Measurements from ENCODE around the gene CDK2.
A peak's percentile ranks its signal among the peaks of the same experiment; 100 is the strongest.
"Not testable (repeated sequence)": the region's sequence is repeated elsewhere in the genome, so short reads cannot be mapped to it uniquely, and the experiment has no call there.

Gene CDK2

DNA sequence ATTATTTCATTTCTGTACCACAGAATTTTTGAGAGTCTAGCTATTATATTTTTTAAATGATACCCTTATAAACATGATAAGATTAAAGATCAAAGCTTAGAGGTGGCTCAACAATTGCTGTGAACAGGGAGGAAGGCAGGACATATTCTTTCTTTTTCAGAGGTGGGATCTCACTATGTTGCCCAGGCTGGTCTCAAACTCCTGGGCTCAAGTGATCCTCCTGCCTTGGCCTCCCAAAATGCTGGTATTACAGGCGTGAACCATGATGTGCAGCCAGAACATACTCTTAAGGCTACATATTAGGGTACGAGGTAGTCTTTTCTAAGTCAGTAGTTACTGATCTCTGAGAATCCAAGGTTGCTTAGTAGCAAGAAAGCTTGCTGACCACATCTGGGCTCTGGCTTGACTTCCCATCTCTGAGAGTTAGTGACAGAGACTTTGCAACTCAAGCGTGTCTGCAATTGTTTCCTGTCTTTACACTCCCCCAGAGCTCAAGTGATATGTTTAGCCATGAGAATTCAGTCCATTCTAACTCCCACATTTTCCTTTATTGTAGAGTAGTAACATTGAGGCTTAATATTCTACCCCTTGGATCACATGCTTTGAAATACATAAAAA, 15.8 kb downstream of the CDK2 start:
- DNase-seq: no peak

DNA sequence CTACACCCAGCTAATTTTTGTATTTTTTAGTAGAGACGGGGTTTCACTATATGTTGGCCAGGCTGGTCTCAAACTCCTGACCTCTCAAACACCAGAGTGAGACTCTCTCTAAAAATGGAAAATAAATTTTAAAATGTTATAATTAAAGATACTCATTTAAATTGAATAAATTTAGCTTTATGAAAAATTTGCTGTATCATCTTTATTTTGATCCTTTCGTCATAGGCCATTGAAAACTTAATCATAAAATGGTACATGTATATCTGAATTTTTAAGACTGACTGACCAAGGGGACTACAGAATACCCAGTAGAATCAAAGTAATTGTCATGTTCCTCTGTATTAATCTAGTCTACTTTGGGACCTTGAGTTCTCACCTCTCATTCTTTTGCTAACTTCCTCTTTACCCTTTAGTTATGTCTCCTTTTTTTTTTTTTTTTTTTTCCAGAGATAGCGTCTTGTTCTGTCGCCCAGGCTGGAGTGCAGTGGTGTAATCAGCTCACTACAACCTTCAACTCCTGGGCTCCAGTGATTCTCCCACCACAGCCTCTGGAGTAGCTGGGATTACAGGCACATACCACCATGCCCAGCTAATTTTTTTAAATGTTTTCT, 16.7 kb downstream of the CDK2 start:
- DNase-seq: no peak

DNA sequence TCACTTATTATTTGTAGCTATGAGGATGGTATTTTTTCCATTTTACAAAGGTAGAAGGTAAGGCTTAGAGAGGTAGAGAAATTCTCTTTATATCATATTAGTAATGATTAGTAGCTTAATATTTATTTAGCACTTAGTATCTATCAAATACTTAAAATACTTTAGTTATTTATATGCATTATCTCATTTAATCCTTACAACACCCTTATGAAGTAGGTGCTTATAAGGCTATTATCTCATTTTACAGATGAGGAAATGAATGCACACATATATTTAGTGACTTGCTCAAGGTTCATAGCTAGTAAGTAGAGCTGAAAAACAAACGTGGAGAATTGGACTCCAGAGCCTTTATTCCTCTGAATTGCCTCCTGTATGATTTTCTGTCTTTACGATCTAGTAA, 18.2 kb downstream of the CDK2 start:
- no peak for DNase-seq

DNA sequence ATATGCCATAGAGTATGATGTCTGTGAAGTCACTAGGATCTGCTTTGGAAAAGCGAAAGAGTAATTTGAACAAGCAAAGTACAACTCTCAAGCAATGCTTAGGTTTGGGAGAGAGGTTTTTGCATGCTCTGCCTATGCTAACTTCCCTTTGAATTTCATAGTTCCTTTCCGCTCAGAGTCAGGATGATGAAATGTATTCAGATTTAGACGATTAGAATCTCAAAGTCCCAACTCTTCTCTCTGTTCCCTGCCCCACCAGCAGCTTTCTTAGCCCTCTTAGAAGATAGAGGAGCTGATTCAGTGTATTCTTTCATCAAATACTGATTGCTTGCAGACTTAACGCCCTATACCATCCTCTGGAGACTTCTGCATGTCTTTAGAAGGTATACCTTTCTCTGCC, 18.7 kb downstream of the CDK2 start:
- DNase-seq: no peak

DNA sequence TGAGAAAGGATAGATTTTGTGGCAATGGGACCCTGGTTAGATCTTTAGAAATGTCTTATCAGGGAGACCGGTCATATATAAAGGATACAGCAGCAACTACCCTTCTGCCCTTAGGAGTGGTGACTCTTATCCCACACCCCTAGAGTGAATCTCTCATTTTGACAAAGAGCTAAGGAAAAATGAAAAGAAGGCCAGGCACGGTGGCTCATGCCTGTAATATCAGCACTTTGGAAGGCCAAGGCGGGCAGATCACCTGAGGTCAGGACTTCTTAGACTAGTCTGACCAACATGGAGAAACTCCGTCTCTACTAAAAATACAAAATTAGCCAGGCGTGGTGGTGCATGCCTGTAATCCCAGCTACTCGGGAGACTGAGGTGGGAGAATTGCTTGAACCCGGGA, 19.3 kb downstream of the CDK2 start:
- DNase-seq: not testable (repeated sequence)

DNA sequence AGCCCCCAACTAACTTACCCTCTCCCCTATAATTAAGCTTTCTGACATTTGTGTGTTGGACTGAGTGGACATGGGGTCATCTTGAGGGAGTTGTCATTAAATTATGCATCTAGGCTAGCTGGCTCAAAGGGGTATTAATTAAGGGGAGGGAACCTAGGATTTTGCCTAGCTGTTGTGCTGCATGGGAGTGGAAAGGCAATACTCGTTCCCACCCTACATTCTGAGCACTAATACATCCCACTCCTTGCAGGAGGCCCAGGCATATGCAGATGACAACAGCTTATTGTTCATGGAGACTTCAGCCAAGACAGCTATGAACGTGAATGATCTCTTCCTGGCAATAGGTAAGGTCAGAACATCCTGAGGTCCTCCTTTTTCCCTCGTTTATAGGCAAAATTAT, 24.5 kb downstream of the CDK2 start:
- DNase-seq: no peak

DNA sequence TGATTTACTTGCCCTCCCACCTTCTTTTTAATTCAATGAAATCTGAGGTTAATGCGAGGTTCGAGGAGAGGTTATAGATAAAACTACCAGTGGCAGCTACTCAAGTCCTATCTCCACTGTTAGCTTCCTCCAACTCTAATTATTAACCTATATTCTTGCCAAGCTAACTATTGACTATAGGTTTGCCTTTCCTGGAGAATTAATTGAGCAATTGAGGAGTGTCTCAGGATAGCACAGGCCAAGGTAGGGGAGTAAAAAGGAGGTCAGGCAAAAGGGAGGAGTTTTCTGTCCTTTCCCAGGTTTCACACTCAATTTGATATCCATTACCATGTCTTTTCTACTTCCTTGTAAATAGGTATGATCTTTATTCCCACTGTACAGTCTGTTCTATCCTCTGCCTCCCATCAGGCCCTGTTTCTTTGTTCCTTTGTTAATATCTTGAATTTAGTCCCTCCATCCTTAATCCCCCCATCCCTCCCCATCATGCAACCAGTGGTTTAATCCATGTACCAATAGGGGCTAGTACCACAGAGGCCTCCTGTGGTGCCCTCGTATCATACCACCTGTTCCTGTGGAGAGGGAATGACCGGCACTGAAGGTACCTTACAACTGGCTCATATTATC, 26.7 kb downstream of the CDK2 start:
- DNase-seq: no peak

DNA sequence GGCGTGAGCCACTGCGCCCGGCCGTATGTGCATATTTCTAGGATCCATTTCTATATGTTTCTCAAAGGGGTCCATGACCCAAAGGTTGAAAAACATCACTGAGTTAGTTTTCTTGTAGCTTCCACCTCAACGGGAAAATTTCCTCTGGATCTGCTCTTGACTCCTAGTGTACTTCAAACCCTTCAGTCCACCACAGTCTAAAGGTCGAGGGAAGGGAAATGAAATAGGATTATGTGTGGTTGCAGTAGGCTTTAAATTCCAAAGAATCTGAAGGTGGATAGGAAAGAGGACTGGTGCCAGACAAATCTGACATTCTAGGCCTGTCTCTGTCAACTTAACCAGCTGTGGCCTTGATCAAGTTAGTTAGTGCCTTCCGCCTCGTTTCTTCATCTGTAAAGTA, 28.7 kb downstream of the CDK2 start:
- DNase-seq: no peak

DNA sequence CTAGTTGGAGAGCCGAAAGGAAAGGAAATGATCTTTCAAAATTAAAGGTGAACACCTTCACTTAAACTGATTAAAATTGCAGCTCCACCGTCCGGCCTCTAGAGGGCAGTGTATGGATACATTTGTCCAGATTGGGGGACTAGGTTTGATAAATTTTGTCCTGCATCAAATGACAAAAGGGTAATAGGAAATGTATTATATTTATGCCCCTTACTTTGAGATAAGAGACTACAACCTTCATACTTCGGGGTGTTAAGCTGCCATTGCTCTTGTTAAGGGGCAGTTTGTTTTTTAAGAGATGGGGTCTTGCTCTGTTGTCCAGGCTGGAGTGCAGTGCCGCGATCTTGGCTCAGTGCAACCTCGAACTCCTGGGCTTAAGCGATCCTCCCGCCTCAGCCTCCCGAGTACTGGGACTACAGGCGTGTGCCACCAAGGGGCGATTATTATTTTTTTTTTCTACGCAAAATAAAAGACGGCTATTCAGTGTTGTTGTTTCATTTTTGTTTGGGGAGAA, 29.6 kb downstream of the CDK2 start:
- DNase-seq: peak; percentile 82

DNA sequence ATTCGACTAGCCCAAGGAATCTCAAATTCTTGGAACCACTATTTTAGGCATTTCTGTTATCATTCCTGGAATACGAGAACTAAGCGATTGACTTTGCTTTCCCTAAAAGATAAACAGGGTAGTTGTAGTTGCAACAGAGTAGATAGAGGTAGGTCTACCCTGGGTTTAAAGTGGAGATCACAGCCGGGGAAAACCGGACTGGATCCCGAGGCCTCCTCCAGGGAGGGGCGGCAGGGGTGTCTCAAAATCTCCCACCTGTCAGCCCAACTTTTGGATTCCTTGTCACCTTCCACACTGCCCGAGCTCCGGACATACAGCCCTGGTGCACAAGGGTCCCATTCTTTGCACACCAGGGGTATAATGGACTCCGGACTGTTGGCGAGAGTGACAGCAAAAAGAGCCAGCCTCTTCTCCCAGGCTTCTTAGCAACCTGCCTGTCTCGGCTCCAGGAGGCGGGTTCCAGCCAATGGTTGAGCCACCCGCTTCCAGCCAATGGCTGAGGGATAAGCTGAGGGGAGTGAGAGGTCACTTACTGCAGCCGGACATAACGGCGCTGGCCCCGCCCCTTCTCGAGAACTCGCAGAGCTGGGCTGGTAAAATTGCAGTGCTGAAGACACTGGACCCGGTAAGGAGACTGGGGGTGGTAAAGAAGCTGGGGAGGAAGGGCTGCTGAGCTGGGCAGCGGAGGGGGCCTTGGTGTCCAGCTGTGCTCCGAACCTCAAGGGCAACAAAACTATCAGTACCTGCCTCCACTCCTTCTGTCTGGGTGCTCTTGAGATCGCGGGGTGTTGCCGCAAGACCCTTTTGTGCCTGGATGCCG, 30.3 kb downstream of the CDK2 start, which contains the start of gene SUOX:
Gene SUOX, plus strand, starts transcription at position 562 of the 820 bp plus-strand sequence. CDS start 4,946 bp downstream, outside the sequence.
- peak; percentile 36 for DNase-seq

DNA sequence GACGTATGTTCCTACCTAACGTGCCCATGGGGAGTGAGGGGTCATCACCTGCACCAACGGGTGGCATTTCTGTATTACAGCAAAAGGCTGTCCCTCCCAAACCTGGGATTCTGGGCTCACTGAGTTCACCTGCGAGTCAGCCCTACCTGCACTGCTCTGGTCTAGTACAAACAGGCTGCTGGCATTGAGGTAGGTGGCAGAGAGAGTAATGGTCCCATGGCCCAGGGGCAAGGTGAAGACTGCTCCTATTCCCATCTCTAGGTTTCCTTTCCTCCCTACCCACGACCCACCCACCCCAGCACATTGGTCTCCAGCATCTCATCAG, 30.9 kb downstream of the CDK2 start:
- DNase-seq: no peak

DNA sequence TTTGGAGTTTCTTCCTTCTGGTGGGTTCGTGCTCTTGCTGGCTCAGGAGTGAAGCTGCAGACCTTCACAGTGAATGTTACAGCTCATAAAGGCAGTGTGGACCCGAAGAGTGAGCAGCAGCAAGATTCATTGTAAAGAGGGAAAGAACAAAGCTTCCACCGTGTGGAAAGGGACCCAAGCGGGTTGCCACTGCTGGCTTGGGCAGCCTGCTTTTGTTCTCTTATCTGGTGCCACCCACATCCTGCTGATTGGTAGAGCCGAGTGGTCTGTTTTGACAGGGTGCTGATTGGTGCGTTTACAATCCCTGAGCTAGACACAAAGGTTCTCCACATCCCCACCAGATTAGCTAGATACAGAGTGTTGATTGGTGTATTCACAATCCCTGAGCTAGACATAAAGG, 32.9 kb downstream of the CDK2 start:
- DNase-seq: peak; percentile 16

DNA sequence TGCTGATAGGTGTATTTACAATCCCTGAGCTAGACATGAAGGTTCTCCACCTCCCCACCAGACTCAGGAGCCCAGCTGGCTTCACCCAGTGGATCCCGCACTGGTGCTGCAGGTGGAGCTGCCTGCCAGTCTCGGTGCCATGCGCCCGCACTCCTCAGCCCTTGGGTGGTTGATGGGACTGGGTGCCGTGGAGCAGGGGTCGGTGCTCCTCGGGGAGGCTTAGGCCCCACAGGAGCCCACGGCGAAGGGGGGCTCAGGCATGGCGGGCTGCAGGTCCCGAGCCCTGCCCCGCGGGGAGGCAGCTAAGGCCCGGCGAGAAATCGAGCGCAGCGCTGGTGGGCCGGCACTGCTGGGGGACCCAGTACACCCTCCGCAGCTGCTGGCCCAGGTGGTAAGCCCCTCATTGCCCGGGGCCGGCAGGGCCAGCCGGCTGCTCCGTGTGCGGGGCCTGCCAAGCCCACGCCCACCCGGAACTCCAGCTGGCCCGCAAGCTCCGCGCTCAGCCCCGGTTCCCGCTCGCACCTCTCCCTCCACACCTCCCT, 33.4 kb downstream of the CDK2 start:
- DNase-seq: not testable (repeated sequence)

DNA sequence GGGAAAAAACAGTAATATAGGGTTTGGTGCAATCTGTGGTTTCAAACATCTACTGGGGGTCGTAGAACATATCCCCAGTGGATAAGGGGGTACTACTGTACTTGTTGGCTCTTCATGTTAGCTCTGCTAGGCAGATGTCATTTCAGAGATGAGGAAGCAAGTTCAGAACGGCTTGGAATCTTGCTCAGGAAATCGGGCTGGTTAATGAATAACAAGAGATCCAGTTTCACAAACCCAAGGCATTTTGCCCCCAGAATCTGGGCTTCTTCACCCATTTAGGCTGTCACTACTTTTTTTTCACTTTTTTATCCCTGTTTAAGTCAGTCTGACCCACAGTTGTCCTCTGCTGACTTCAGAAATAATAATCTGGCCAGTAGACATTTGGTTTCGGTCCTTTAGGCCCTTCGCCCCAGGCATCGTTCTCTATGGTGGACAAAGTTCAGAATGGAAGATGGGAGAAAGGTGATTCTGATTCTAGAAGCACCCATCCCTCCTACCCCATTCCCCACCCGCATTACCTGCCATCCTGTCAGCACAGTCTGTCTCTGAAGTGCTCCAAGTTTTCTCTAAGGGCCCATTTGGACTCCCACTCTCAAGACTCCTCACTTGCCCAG, 35.0 kb downstream of the CDK2 start:
- DNase-seq: no peak

DNA sequence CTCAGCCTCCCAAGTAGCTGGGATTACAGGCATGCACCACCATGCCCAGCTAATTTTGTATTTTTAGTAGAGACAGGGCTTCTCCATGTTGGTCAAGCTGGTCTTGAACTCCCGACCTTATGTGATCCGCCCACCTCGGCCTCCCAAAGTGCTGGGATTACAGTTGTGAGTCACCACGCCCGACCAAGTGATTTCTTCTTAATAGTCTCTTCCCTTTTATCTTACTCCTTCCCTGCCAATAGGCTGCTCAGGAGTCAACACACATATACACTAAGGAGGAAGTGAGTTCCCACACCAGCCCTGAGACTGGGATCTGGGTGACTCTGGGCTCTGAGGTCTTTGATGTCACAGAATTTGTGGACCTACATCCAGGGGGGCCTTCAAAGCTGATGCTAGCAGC, 36.7 kb downstream of the CDK2 start:
- not testable (repeated sequence) for DNase-seq

DNA sequence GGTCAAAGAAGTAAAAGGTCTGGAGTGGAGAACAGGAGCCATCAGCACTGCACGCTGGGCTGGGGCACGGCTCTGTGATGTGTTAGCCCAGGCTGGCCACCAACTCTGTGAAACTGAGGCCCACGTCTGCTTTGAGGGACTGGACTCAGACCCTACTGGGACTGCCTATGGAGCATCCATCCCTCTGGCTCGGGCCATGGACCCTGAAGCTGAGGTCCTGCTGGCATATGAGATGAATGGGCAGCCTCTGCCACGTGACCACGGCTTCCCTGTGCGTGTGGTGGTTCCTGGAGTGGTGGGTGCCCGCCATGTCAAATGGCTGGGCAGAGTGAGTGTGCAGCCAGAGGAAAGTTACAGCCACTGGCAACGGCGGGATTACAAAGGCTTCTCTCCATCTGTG, 37.6 kb downstream of the CDK2 start:
- no peak for DNase-seq

DNA sequence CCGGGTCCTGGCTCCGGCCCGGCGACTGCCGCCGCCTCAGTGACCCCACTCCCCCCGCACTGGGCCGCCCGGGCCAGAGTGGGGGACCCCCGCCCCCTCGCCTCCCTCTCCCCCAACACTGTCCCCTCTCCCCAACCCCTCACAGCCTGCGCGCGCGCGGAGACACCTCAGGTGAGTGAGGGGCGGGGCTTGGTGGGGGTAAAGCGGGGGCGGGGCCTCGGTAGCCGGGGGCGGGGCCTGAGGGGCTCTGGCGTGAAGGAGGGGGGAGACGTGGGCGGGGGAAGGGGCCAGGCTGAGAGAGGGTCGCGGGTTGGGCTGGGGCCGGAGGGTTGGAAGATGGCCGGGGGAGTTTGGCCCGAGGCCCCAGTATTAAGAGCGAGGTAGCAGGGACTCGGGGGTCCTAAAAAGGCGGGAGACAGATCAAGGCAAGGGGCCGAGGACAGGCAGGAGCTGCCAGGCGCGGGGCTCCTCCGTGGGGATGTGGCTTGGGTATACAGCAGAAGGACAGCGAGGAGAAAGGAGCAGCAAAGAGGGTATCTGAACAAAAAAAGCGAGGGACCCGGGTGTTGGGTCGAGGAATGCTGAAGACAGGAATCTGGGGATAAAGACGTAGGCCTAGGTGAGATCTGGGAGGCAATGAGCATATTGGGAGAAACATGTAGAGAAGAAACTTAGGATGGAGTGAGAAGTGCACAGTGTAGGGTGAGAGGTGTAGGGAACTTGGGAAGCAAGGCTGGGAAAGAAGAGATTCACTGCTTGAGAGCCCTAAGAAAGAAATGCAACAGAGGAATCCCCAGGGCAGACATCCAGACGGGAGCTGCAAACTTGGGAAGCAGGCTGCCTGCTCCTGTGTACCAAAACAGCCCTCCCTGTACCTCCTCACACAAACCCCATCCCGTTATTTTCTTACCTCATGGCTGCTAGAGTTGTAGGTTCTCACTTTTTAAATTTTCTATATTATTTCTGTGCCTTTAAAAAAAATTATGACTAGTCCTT, 41.2 kb downstream of the CDK2 start:
- peak; percentile 74 for DNase-seq

DNA sequence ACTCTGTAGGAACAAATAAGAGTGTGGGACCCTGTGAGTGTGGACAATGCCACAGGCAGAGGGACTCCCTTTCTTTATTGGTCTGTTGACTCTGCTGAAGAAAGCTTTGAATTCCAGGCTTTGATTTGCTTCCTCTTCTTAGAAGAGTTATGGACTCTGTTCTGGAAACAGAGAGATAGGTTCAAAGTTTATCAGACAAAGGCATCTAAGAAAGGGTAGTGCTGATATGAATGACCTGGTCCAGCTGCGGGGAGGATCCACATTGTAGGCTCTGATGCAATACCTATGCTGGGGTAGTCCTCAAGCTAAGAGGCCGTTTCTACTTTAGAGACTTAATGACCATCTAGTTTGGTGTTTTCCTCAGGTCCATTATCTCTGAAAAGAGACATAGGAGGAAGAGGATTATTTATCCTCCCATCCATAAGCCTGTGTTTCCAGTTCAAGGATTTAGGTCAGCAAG, 43.5 kb downstream of the CDK2 start:
- no peak for DNase-seq

DNA sequence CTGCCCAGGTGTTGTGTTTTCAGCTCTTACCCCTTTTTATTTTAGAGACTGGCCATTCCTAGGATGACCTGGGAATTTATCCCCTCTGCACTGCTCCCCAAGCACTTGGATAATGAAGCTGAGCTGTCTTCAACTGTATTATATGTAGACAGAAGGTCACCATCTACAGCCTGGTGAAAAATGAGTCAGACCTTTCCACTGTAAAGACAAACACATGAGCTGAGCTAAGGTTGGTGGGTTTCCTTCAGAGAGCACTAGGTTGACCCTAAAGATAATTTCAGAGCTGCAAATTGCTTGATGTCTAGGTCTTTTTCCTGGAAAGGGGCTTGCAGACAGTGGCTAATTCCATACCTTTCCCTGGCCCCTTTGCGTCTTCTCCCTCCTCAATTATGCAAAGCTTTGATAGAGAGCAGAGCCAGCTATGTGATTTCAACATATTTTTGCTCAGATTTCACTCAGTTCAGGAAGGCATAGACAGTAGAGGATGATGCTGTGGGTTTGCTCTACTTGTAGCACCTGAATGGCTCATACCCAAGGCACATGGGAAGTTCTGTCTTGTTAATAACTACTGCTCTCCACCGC, 45.0 kb downstream of the CDK2 start:
- no peak for DNase-seq

DNA sequence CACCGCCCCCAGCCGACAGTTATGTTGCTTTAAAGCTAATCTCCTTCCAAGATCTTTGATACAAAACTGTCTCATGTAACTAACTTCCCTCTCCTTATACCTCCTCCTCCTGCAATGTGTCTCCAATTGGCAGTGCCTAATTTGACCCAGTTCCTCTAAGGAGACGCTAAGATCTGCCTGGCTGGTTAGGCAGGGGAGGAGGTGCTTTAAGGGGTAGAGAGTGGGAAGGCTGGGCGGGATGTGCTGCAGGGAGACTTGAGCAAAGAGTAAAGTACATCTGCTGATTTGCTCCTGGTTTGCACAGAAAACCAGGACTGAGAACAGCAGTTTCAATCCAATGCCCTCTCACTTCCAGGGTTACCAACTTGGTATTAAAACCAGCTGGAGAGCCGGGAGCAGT, 46.9 kb downstream of the CDK2 start:
- DNase-seq: no peak

DNA sequence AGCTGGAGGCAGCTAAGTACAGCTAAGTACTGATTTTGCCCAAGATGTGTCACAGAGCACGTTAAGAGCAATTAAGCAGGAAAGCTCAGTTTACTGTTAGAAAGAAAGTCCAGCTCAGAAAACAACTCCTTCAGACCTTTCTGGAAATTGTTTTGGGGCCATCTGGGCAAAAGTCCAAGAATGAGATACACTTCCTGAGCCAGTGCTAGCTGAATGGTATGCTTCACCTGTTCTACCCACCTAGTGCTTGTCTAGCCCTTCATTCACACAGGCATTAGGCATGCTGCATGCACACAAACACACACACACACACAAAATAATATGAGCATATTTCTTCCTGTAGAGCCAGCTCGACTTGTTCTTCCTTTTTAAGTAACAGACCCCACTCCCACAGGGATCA, 47.6 kb downstream of the CDK2 start:
- DNase-seq: no peak

All from CD4-positive, alpha-beta T cell treated with Interleukin-12 subunit alpha and Interleukin-12 subunit beta, for 1 hour (primary cell).